ENCODE results near the gene ZNFX1.

DNA sequence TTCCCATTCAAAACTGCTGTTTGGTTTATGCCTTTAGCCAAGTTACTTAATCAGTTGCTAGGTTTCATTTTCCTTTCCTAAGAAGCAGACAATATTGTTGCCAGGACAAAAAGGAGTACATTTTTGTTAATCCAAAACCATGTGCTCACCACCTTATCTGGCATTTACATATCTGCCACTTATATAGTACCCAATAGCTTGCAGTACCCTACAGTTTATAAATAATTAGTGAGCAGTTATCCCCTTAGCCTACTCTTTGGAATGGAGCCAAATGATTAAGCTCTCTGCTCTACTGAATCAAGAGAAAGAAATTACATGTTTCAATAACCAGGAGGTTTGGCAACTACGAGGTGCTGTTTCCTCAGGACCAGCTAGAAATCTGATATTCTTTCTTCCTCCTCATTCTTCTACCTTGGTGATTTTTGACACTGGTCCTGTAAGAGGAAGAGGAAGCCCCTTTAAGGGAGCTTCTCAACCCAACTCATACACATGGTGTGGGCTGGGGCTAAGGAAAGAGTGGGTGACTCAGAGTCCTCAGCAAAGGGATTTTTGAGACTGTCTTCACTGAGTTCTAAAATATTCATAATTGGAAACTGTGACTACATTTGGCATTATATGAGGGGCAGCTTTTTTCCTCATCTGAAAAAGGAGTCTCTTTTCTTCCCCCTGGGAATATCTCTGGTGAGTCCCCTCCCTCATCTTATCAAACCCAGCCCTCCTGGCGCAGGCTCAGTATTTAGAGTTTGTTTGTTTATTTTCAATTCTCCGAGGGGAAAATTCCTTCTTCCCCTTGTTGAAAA is 1.5 kb downstream of the ZNFX1 start:
- TF ChIP-seq POLR2AphosphoS5 (IDR thresholded peaks at IDR 0.05; ENCODE audit: low read depth, low read length) (no peak), FOXP2 (optimal IDR thresholded peaks at IDR 0.05; ENCODE audit: borderline replicate concordance, extremely low read depth, extremely low read length, insufficient read depth) (no peak)
- TF ChIP-seq, protein P1, sequence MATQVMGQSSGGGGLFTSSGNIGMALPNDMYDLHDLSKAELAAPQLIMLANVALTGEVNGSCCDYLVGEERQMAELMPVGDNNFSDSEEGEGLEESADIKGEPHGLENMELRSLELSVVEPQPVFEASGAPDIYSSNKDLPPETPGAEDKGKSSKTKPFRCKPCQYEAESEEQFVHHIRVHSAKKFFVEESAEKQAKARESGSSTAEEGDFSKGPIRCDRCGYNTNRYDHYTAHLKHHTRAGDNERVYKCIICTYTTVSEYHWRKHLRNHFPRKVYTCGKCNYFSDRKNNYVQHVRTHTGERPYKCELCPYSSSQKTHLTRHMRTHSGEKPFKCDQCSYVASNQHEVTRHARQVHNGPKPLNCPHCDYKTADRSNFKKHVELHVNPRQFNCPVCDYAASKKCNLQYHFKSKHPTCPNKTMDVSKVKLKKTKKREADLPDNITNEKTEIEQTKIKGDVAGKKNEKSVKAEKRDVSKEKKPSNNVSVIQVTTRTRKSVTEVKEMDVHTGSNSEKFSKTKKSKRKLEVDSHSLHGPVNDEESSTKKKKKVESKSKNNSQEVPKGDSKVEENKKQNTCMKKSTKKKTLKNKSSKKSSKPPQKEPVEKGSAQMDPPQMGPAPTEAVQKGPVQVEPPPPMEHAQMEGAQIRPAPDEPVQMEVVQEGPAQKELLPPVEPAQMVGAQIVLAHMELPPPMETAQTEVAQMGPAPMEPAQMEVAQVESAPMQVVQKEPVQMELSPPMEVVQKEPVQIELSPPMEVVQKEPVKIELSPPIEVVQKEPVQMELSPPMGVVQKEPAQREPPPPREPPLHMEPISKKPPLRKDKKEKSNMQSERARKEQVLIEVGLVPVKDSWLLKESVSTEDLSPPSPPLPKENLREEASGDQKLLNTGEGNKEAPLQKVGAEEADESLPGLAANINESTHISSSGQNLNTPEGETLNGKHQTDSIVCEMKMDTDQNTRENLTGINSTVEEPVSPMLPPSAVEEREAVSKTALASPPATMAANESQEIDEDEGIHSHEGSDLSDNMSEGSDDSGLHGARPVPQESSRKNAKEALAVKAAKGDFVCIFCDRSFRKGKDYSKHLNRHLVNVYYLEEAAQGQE (IDR thresholded peaks at IDR 0.05; ENCODE audit: insufficient read depth in 1 of 2, low read depth in 2 of 2, low read length in 2 of 2), result no peak

Data from PFSK-1 (cell line).